Activated CD8-positive, alpha-beta T cell treated with anti-CD3 and anti-CD28 coated beads for 36 hours (primary cell): ENCODE results near the gene TNK2. TPM values are rescaled to one million over a fixed set of nuclear protein-coding genes. Genes with fewer than 3 reads are reported as not detected.
A peak's percentile ranks its signal among the peaks of the same experiment; 100 is the strongest.

Experiments used
- ATAC-seq: fragments of 200-7000 bp; cut with Tn5 transposase; one replicate; pipeline ENCODE4 v1.10.0; 2021; ENCODE audit warnings: mild to moderate bottlenecking, moderate library complexity
- CTCF ChIA-PET: fragments of 350-600 bp; sonication (Branson Sonifier 250); formaldehyde crosslinking; loops from one replicate; lab custom pipeline; 2021; ENCODE audit warnings: antibody characterized with exemption; lab: Charles Lee
- POLR2A ChIA-PET: fragments of 350-600 bp; sonication (Branson Sonifier 250); formaldehyde crosslinking; loops from one replicate; lab custom pipeline; 2021; ENCODE audit warnings: antibody characterized with exemption; lab: Charles Lee
- DNase-seq: peaks from one replicate; pipeline ENCODE4 v3.0.0-alpha.2; 2020
- H3K27ac Mint-ChIP-seq: one replicate; pipeline ENCODE4 v1.8.0; 2021; ENCODE audit warnings: mild to moderate bottlenecking, mixed read lengths
- H3K27me3 Mint-ChIP-seq: one replicate; pipeline ENCODE4 v1.8.0; 2021; ENCODE audit warnings: mixed read lengths
- H3K36me3 Mint-ChIP-seq: one replicate; pipeline ENCODE4 v1.8.0; 2021; ENCODE audit warnings: low read depth, mixed read lengths
- H3K4me1 Mint-ChIP-seq: one replicate; pipeline ENCODE4 v1.8.0; 2021; ENCODE audit warnings: low read depth, mixed read lengths
- H3K4me3 Mint-ChIP-seq: one replicate; pipeline ENCODE4 v1.8.0; 2021; ENCODE audit warnings: mild to moderate bottlenecking, moderate library complexity, mixed read lengths
- H3K9me3 Mint-ChIP-seq: one replicate; pipeline ENCODE4 v1.8.0; 2021; ENCODE audit warnings: mixed read lengths
- intact Hi-C: fragments of 100-400 bp; cut with micrococcal nuclease; formaldehyde crosslinking; loops from one replicate; pipeline ENCODE4 v1.10.0; 2022
- microRNA-seq: library from miRNA; unstranded; fragments of <30 nt; microRNA quantifications from one replicate; pipeline ENCODE4 v1.2.0, GENCODE V29; 2022; ENCODE audit warnings: borderline microRNAs expressed, borderline replicate concordance
- total RNA-seq, 2 experiments: library from RNA; stranded (reverse); gene quantifications; one replicate each; pipeline ENCODE4 v1.2.3, GENCODE V29; 2021
- TF ChIP-seq, protein P1 (sequence below): fragments of 200-600 bp; IDR thresholded peaks from one replicate; pipeline ENCODE4 v1.8.0; 2022; ENCODE audit warnings: antibody characterized with exemption, mild to moderate bottlenecking

TNK2 gene
- total RNA-seq, 2 experiments from 2014 or later, result 41.9 to 43.0 TPM

DNA sequence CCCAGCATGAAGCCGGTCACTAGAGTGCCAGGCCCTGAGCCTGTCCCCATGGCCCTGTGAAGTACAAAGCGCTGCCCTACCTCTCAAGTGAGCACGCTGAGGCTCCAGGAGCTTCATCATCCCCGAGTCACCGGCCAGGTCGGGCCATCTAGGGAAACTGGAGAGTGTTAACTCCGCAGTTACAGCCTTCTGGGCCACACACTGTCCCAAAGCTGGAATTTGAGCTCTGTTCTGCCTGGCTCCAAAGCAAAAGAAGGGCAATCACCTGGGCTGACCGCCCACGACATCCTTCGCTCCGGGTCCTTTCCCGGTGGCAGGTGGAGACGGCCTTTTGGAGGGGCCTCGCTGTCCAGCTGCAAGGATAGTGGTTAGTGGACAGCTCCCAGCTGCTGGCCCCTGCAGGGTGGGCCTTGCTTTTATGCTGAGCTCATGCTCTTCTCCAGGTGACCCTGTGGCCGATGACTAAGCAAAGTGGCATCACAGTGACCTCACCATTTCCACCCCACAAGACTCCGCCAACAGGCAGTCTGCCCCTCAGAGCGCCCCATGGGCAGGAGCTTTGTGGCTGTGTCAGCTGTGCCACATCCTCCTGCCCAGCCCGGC, 93.1 kb downstream of the TNK2 start:
- DNase-seq, result peak; percentile 55
- Mint-ChIP-seq H3K36me3 (no peaks in the 10 kb centered on the region), H3K4me3 (no peak overlapping the region), H3K4me1 (no peaks in the 10 kb centered on the region), H3K9me3 (no peaks in the 10 kb centered on the region), H3K27ac (no peak overlapping the region), H3K27me3 (peaks cover 2% of the 10 kb centered on the region)
- intact Hi-C loops, result no loop called here
- TF ChIP-seq, protein P1, sequence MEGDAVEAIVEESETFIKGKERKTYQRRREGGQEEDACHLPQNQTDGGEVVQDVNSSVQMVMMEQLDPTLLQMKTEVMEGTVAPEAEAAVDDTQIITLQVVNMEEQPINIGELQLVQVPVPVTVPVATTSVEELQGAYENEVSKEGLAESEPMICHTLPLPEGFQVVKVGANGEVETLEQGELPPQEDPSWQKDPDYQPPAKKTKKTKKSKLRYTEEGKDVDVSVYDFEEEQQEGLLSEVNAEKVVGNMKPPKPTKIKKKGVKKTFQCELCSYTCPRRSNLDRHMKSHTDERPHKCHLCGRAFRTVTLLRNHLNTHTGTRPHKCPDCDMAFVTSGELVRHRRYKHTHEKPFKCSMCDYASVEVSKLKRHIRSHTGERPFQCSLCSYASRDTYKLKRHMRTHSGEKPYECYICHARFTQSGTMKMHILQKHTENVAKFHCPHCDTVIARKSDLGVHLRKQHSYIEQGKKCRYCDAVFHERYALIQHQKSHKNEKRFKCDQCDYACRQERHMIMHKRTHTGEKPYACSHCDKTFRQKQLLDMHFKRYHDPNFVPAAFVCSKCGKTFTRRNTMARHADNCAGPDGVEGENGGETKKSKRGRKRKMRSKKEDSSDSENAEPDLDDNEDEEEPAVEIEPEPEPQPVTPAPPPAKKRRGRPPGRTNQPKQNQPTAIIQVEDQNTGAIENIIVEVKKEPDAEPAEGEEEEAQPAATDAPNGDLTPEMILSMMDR, result no peak
- CTCF ChIA-PET, result interaction anchor here (1.2 to 1.7 kb wide), 2 partner anchors 17 to 35 kb away, joined by 3 to 8 read pairs; no protein-coding TSS in a partner anchor
- ATAC-seq, result peak; percentile 65
- POLR2A ChIA-PET, result interaction anchor here (1.2 kb wide), 1 partner anchor 10 kb away, joined by 3 read pairs; no protein-coding TSS in a partner anchor

DNA sequence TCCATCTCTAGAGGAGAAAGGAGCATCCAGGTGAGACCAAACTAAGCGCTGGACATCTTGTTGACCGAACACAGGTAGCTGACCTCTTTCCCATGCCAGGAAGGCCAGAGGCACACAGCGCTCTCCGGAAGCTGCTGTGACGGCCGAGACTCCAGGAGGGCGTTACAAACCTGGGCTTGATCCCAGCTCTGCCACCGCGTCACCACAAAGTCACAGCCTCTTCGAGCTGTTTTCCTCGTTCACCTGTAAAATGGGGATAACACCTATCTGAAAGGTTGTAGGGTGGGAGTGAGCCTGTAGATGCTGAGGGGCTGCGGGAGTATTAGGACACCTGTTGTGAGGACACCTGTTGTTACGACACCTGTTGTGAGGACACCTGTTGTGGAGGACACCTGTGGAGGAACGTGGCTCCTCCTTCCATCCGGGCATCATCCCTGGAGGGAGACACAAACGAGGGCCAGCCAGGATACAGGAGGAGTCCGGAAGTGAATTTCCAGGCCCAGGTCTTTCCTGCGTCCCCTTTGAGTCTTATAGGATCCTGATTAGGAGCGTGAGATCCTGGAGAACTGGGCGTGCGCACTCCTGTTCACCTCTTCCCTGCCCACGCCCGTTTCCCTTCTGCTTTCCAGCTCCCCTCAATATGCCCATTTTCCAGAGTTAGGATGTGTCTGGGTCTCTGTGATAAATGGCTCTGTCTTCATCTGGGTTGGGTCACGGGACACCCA, 94.3 kb downstream of the TNK2 start:
- Mint-ChIP-seq H3K9me3 (no peaks in the 10 kb centered on the region), H3K4me3 (no peak overlapping the region), H3K27me3 (peaks cover 2% of the 10 kb centered on the region), H3K36me3 (no peaks in the 10 kb centered on the region), H3K27ac (no peak overlapping the region), H3K4me1 (no peaks in the 10 kb centered on the region)
- ATAC-seq (no peak), DNase-seq (no peak)
- POLR2A ChIA-PET, result interaction anchor here (0.6 to 1.2 kb wide), 2 partner anchors 9 to 22 kb away, joined by 3 read pairs; no protein-coding TSS in a partner anchor
- intact Hi-C loops, result no loop called here
- TF ChIP-seq, protein P1, result no peak
- CTCF ChIA-PET, result interaction anchor here (1.2 to 2.9 kb wide), 3 partner anchors 15 to 36 kb away, joined by 3 to 10 read pairs (median 8); no protein-coding TSS in a partner anchor

Small RNAs within 50 kb of the gene (microRNA-seq; reads per million reads assigned to microRNA genes)
- 0.91 reads per million for gene MIR6829

Other genes with a start within 250 kb of the TNK2 start
- gene MUC20, start 187.6 kb downstream of the TNK2 start, total RNA-seq, result under 1 TPM; 0.20 to 0.65 TPM
- gene MUC4, start 96.6 kb downstream of the TNK2 start, total RNA-seq, result under 1 TPM; 0.20 to 0.31 TPM
- 100 to 1,000 TPM; 521 to 524 TPM for gene TFRC, start 173.5 kb upstream of the TNK2 start, total RNA-seq